GM23338 (cell line): Measurements from ENCODE around the gene OXCT1. TPM values are rescaled to one million over a fixed set of nuclear protein-coding genes. Genes with fewer than 3 reads are reported as not detected.

Experiments
- ATAC-seq: fragments of 200-7000 bp; cut with Tn5 transposase; 3 replicates; pipeline ENCODE4 v1.9.1; 2020
- DNase-seq: peaks from one replicate; pipeline ENCODE4 v3.0.0-alpha.2; 2015; ENCODE audit warnings: low spot score
- H2AFZ ChIP-seq: fragments of 200-600 bp; sonication (generic); 2 replicates; pipeline ENCODE4 v1.8.0; 2016; ENCODE audit warnings: antibody characterized with exemption, mild to moderate bottlenecking, moderate library complexity
- H3F3A ChIP-seq: fragments of 200-600 bp; sonication (generic); replicated peaks from 2 replicates; pipeline ENCODE4 v1.8.0; 2017; ENCODE audit warnings: antibody characterized with exemption, mixed run types, low read depth
- H3K27ac ChIP-seq: fragments of 200-600 bp; sonication (generic); 2 replicates; pipeline ENCODE4 v1.6.1; 2016; ENCODE audit warnings: low read depth
- H3K27me3 ChIP-seq: fragments of 200-600 bp; sonication (generic); 2 replicates; pipeline ENCODE4 v1.8.0; 2016; ENCODE audit warnings: mild to moderate bottlenecking, mixed run types, moderate library complexity; ENCODE audit not compliant: insufficient read depth
- H3K36me3 ChIP-seq: fragments of 200-600 bp; sonication (generic); 2 replicates; pipeline ENCODE4 v1.8.0; 2016; ENCODE audit warnings: mild to moderate bottlenecking; ENCODE audit not compliant: insufficient read depth
- H3K4me1 ChIP-seq: fragments of 200-600 bp; sonication (generic); 2 replicates; pipeline ENCODE4 v1.8.0; 2016; ENCODE audit warnings: mild to moderate bottlenecking, moderate library complexity; ENCODE audit not compliant: insufficient read depth
- H3K4me2 ChIP-seq: fragments of 200-600 bp; sonication (generic); 2 replicates; pipeline ENCODE4 v1.7.1; 2017; ENCODE audit warnings: mixed run types
- H3K4me3 ChIP-seq: fragments of 200-600 bp; sonication (generic); 2 replicates; pipeline ENCODE4 v1.6.1; 2016; ENCODE audit warnings: mixed run types
- H3K79me2 ChIP-seq: fragments of 200-600 bp; sonication (generic); replicated peaks from 2 replicates; pipeline ENCODE4 v1.8.0; 2017; ENCODE audit warnings: mild to moderate bottlenecking; ENCODE audit not compliant: insufficient read depth
- H3K9me2 ChIP-seq: fragments of 200-600 bp; sonication (generic); 2 replicates; pipeline ENCODE4 v1.8.0; 2017; ENCODE audit not compliant: insufficient read depth
- H4K20me1 ChIP-seq: fragments of 200-600 bp; sonication (generic); replicated peaks from 2 replicates; pipeline ENCODE4 v1.8.0; 2017; ENCODE audit warnings: mild to moderate bottlenecking; ENCODE audit not compliant: insufficient read depth
- H3K27ac Mint-ChIP-seq: 2 replicates; pipeline ENCODE4 v1.8.0; 2020; ENCODE audit warnings: inconsistent platforms, mild to moderate bottlenecking, moderate library complexity, mixed read lengths
- H3K27me3 Mint-ChIP-seq: 3 replicates; pipeline ENCODE4 v1.8.0; 2022; ENCODE audit warnings: low read depth, mild to moderate bottlenecking, moderate library complexity, mixed read lengths, inconsistent platforms; ENCODE audit not compliant: insufficient read depth, poor library complexity
- H3K36me3 Mint-ChIP-seq: 3 replicates; pipeline ENCODE4 v1.8.0; 2021; ENCODE audit warnings: low read depth, mild to moderate bottlenecking, inconsistent platforms, moderate library complexity, mixed read lengths
- H3K4me1 Mint-ChIP-seq: 3 replicates; pipeline ENCODE4 v1.8.0; 2020; ENCODE audit warnings: mild to moderate bottlenecking, inconsistent platforms, mixed read lengths
- H3K4me3 Mint-ChIP-seq: 3 replicates; pipeline ENCODE4 v1.8.0; 2021; ENCODE audit warnings: moderate library complexity, mild to moderate bottlenecking, inconsistent platforms, mixed read lengths
- H3K9me3 Mint-ChIP-seq: 3 replicates; pipeline ENCODE4 v1.8.0; 2020; ENCODE audit warnings: moderate library complexity, mild to moderate bottlenecking, inconsistent platforms, mixed read lengths
- CREB1 ChIP-seq: fragments of 250-450 bp; sonication (Bioruptor Pico); IDR thresholded peaks from 2 replicates; pipeline ENCODE4 v1.5.0; 2020; ENCODE audit warnings: low read depth, mild to moderate bottlenecking, moderate library complexity
- EZH2 ChIP-seq: fragments of 200-600 bp; sonication (generic); IDR thresholded peaks from one replicate; pipeline ENCODE4 v1.8.0; 2017; ENCODE audit warnings: antibody characterized with exemption, mild to moderate bottlenecking, low read depth; ENCODE audit not compliant: unreplicated experiment
- EZH2phosphoT487 ChIP-seq: fragments of 200-600 bp; sonication (generic); IDR thresholded peaks from one replicate; pipeline ENCODE4 v1.8.1; 2018; ENCODE audit warnings: antibody characterized with exemption; ENCODE audit not compliant: unreplicated experiment
- JUNB ChIP-seq: IDR thresholded peaks from one replicate; pipeline ENCODE4 v1.6.1; 2016; ENCODE audit warnings: antibody characterized with exemption; ENCODE audit not compliant: unreplicated experiment
- NANOG ChIP-seq: IDR thresholded peaks from 2 replicates; pipeline ENCODE4 v1.6.1; 2016; ENCODE audit warnings: antibody characterized with exemption, borderline replicate concordance
- POLR2AphosphoS5 ChIP-seq: IDR thresholded peaks from 2 replicates; pipeline ENCODE4 v1.6.1; 2016; ENCODE audit warnings: antibody characterized with exemption, low read depth
- STAT1 ChIP-seq: IDR thresholded peaks from one replicate; pipeline ENCODE4 v1.6.1; 2016; ENCODE audit warnings: antibody characterized with exemption; ENCODE audit not compliant: unreplicated experiment
- ZNF114 ChIP-seq: fragments of 250-450 bp; sonication (Bioruptor Pico); IDR thresholded peaks from 2 replicates; pipeline ENCODE4 v1.5.0; 2020; ENCODE audit warnings: mild to moderate bottlenecking, moderate library complexity
- ZNF331 ChIP-seq: fragments of 250-450 bp; sonication (Bioruptor Pico); IDR thresholded peaks from 2 replicates; pipeline ENCODE4 v1.5.0; 2020; ENCODE audit warnings: low read depth, mild to moderate bottlenecking, moderate library complexity
- polyA plus RNA-seq: library from polyadenylated mRNA; unstranded; fragments of >200 nt; fragmentation: Nextera tagmentation; extraction: Ambion mirVana; gene quantifications from 2 replicates; pipeline ENCODE4 v1.2.1, GENCODE V29; 2016
- total RNA-seq: library from RNA; depleted of rRNA; stranded (reverse); fragments of >200 nt; shearing (Covaris generic); gene quantifications from 2 replicates; pipeline ENCODE4 v1.2.3, GENCODE V29; 2014
- TF ChIP-seq, protein P1 (sequence below), 2 experiments: fragments of 200-600 bp in 1 of 2; sonication (generic) in 1 of 2; conservative IDR thresholded peaks; 2 replicates each; pipeline versions ENCODE4 v1.5.1 to v1.6.1; 2016 to 2017; ENCODE audit warnings: antibody characterized with exemption in 2 of 2, low read depth in 2 of 2, mild to moderate bottlenecking in 2 of 2, moderate library complexity in 1 of 2
- TF ChIP-seq, protein P2 (sequence below): fragments of 250-450 bp; sonication (Bioruptor Pico); IDR thresholded peaks from 2 replicates; pipeline ENCODE4 v1.5.0; 2020; ENCODE audit warnings: mild to moderate bottlenecking, moderate library complexity
- TF ChIP-seq, protein P3 (sequence below): IDR thresholded peaks from 2 replicates; pipeline ENCODE4 v1.6.1; 2016; ENCODE audit warnings: antibody characterized with exemption
- TF ChIP-seq, protein P4 (sequence below): IDR thresholded peaks from one replicate; pipeline ENCODE4 v1.6.1; 2018; ENCODE audit warnings: antibody characterized with exemption; ENCODE audit not compliant: unreplicated experiment

The OXCT1 gene
- total and polyA plus RNA-seq, 2 experiments from 2014 or later = 11.6 to 37.0 TPM

DNA sequence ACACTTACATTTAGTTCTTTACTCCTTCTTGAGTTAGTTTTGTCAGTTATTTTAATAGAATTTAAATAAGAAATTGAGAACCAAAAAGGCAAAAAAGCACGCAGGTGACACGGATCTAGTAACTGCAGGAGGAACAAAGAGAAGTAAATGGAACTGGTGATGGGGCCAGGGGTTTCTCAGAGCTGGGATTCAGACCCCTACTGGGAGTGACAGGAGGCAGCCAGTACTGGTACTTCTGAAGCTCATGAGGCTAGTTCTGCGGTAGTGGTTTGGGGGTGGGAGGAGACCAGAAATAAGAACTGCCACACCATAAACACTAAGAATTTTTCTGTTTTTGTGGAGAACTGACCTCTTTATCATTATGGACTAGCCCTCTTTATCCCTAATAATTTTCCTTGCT lies 48.2 kb downstream of the OXCT1 start:
- no peaks in the 10 kb centered on the region for H3K9me2 ChIP-seq
- TF ChIP-seq NANOG (no peak), ZNF114 (CRISPR knock-in tag) (no peak), STAT1 (no peak), CREB1 (CRISPR knock-in tag) (no peak), JUNB (no peak), EZH2 (no peak), POLR2AphosphoS5 (no peak), EZH2phosphoT487 (no peak), ZNF331 (CRISPR knock-in tag) (no peak)
- TF ChIP-seq, protein P1, sequence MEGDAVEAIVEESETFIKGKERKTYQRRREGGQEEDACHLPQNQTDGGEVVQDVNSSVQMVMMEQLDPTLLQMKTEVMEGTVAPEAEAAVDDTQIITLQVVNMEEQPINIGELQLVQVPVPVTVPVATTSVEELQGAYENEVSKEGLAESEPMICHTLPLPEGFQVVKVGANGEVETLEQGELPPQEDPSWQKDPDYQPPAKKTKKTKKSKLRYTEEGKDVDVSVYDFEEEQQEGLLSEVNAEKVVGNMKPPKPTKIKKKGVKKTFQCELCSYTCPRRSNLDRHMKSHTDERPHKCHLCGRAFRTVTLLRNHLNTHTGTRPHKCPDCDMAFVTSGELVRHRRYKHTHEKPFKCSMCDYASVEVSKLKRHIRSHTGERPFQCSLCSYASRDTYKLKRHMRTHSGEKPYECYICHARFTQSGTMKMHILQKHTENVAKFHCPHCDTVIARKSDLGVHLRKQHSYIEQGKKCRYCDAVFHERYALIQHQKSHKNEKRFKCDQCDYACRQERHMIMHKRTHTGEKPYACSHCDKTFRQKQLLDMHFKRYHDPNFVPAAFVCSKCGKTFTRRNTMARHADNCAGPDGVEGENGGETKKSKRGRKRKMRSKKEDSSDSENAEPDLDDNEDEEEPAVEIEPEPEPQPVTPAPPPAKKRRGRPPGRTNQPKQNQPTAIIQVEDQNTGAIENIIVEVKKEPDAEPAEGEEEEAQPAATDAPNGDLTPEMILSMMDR (conservative IDR thresholded peaks at IDR 0.05; ENCODE audit: low read depth in 2 of 2) = no peak
- TF ChIP-seq, protein P2, sequence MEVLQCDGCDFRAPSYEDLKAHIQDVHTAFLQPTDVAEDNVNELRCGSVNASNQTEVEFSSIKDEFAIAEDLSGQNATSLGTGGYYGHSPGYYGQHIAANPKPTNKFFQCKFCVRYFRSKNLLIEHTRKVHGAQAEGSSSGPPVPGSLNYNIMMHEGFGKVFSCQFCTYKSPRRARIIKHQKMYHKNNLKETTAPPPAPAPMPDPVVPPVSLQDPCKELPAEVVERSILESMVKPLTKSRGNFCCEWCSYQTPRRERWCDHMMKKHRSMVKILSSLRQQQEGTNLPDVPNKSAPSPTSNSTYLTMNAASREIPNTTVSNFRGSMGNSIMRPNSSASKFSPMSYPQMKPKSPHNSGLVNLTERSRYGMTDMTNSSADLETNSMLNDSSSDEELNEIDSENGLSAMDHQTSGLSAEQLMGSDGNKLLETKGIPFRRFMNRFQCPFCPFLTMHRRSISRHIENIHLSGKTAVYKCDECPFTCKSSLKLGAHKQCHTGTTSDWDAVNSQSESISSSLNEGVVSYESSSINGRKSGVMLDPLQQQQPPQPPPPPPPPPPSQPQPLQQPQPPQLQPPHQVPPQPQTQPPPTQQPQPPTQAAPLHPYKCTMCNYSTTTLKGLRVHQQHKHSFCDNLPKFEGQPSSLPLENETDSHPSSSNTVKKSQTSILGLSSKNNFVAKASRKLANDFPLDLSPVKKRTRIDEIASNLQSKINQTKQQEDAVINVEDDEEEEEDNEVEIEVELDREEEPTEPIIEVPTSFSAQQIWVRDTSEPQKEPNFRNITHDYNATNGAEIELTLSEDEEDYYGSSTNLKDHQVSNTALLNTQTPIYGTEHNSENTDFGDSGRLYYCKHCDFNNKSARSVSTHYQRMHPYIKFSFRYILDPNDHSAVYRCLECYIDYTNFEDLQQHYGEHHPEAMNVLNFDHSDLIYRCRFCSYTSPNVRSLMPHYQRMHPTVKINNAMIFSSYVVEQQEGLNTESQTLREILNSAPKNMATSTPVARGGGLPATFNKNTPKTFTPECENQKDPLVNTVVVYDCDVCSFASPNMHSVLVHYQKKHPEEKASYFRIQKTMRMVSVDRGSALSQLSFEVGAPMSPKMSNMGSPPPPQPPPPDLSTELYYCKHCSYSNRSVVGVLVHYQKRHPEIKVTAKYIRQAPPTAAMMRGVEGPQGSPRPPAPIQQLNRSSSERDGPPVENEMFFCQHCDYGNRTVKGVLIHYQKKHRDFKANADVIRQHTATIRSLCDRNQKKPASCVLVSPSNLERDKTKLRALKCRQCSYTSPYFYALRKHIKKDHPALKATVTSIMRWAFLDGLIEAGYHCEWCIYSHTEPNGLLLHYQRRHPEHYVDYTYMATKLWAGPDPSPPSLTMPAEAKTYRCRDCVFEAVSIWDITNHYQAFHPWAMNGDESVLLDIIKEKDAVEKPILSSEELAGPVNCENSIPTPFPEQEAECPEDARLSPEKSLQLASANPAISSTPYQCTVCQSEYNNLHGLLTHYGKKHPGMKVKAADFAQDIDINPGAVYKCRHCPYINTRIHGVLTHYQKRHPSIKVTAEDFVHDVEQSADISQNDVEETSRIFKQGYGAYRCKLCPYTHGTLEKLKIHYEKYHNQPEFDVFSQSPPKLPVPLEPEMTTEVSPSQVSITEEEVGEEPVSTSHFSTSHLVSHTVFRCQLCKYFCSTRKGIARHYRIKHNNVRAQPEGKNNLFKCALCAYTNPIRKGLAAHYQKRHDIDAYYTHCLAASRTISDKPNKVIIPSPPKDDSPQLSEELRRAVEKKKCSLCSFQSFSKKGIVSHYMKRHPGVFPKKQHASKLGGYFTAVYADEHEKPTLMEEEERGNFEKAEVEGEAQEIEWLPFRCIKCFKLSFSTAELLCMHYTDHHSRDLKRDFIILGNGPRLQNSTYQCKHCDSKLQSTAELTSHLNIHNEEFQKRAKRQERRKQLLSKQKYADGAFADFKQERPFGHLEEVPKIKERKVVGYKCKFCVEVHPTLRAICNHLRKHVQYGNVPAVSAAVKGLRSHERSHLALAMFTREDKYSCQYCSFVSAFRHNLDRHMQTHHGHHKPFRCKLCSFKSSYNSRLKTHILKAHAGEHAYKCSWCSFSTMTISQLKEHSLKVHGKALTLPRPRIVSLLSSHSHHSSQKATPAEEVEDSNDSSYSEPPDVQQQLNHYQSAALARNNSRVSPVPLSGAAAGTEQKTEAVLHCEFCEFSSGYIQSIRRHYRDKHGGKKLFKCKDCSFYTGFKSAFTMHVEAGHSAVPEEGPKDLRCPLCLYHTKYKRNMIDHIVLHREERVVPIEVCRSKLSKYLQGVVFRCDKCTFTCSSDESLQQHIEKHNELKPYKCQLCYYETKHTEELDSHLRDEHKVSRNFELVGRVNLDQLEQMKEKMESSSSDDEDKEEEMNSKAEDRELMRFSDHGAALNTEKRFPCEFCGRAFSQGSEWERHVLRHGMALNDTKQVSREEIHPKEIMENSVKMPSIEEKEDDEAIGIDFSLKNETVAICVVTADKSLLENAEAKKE = no peak
- TF ChIP-seq, protein P3, sequence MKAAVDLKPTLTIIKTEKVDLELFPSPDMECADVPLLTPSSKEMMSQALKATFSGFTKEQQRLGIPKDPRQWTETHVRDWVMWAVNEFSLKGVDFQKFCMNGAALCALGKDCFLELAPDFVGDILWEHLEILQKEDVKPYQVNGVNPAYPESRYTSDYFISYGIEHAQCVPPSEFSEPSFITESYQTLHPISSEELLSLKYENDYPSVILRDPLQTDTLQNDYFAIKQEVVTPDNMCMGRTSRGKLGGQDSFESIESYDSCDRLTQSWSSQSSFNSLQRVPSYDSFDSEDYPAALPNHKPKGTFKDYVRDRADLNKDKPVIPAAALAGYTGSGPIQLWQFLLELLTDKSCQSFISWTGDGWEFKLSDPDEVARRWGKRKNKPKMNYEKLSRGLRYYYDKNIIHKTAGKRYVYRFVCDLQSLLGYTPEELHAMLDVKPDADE = no peak
- TF ChIP-seq, protein P4, sequence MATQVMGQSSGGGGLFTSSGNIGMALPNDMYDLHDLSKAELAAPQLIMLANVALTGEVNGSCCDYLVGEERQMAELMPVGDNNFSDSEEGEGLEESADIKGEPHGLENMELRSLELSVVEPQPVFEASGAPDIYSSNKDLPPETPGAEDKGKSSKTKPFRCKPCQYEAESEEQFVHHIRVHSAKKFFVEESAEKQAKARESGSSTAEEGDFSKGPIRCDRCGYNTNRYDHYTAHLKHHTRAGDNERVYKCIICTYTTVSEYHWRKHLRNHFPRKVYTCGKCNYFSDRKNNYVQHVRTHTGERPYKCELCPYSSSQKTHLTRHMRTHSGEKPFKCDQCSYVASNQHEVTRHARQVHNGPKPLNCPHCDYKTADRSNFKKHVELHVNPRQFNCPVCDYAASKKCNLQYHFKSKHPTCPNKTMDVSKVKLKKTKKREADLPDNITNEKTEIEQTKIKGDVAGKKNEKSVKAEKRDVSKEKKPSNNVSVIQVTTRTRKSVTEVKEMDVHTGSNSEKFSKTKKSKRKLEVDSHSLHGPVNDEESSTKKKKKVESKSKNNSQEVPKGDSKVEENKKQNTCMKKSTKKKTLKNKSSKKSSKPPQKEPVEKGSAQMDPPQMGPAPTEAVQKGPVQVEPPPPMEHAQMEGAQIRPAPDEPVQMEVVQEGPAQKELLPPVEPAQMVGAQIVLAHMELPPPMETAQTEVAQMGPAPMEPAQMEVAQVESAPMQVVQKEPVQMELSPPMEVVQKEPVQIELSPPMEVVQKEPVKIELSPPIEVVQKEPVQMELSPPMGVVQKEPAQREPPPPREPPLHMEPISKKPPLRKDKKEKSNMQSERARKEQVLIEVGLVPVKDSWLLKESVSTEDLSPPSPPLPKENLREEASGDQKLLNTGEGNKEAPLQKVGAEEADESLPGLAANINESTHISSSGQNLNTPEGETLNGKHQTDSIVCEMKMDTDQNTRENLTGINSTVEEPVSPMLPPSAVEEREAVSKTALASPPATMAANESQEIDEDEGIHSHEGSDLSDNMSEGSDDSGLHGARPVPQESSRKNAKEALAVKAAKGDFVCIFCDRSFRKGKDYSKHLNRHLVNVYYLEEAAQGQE = no peak
- no peaks in the 10 kb centered on the region for H3K79me2 ChIP-seq
- no peaks in the 10 kb centered on the region for H3K27me3 Mint-ChIP-seq
- H2AFZ ChIP-seq = no peak overlapping the region
- no peaks in the 10 kb centered on the region for H3K9me3 Mint-ChIP-seq
- no peak overlapping the region for H3K27ac ChIP-seq
- H3K4me1 Mint-ChIP-seq = no peaks in the 10 kb centered on the region; the same call in 2 of the 3 replicates
- H3K4me2 ChIP-seq = no peak overlapping the region
- no peak overlapping the region for H3K4me3 ChIP-seq
- DNase-seq (peak; percentile 27), ATAC-seq (peak; percentile 73)
- H3K4me3 Mint-ChIP-seq = no peak overlapping the region
- H3K4me1 ChIP-seq = no peaks in the 10 kb centered on the region
- no peaks in the 10 kb centered on the region for H3F3A ChIP-seq
- no peaks in the 10 kb centered on the region for H3K36me3 ChIP-seq
- no peak overlapping the region for H3K27ac Mint-ChIP-seq
- no peaks in the 10 kb centered on the region for H3K27me3 ChIP-seq
- H4K20me1 ChIP-seq = no peaks in the 10 kb centered on the region; the same call in 1 of the 2 replicates
- no peaks in the 10 kb centered on the region; the same call in 2 of the 3 replicates for H3K36me3 Mint-ChIP-seq
